Heart left ventricle (tissue), 16 donors: ENCODE data around the gene LMX1A. TPM values are rescaled to one million over a fixed set of nuclear protein-coding genes. Genes with fewer than 3 reads are reported as not detected.
A peak's percentile ranks its signal among the peaks of the same experiment; 100 is the strongest.

Source experiments
- ATAC-seq, 4 donors: fragments of 200-7000 bp; cut with Tn5 transposase; one replicate each; pipeline ENCODE4 v1.9.1; 2020 to 2022; ENCODE audit warnings: moderate library complexity in 4 of 4, mild to moderate bottlenecking in 3 of 4, moderate number of reproducible peaks in 1 of 4
- DNase-seq, 5 donors: peaks; one replicate each; pipeline ENCODE4 v3.0.0-alpha.2; 2020
- H3K27ac ChIP-seq, 12 donors: fragments of 200-600 bp; sonication (generic) in 4 of 12; one replicate each; pipeline versions ENCODE4 v1.5.0 to v1.8.0; 2016 to 2022; ENCODE audit warnings: mild to moderate bottlenecking in 2 of 12
- H3K27me3 ChIP-seq, 9 donors: fragments of 200-600 bp; sonication (generic) in 2 of 9; one replicate each; pipeline versions ENCODE4 v1.5.1 to v1.8.0; 2016 to 2022; ENCODE audit warnings: mild to moderate bottlenecking in 3 of 9
- H3K36me3 ChIP-seq, 9 donors: fragments of 200-600 bp; sonication (generic) in 2 of 9; one replicate each; pipeline versions ENCODE4 v1.5.0 to v1.8.0; 2018 to 2022; ENCODE audit warnings: mild to moderate bottlenecking in 2 of 9
- H3K4me1 ChIP-seq, 12 donors: fragments of 200-600 bp; sonication (generic) in 4 of 12; one replicate each; pipeline versions ENCODE4 v1.5.0 to v1.8.0; 2016 to 2022; ENCODE audit warnings: mild to moderate bottlenecking in 3 of 12
- H3K4me3 ChIP-seq, 12 donors: fragments of 200-600 bp; sonication (generic) in 4 of 12; one replicate each; pipeline versions ENCODE4 v1.5.0 to v1.8.0; 2017 to 2022; ENCODE audit warnings: mild to moderate bottlenecking in 9 of 12, moderate library complexity in 4 of 12
- H3K9me3 ChIP-seq, 12 donors: fragments of 200-600 bp; sonication (generic) in 4 of 12; one replicate each; pipeline versions ENCODE4 v1.5.0 to v1.8.0; 2016 to 2022; ENCODE audit warnings: mild to moderate bottlenecking in 1 of 12
- CTCF ChIP-seq, 12 donors: fragments of 200-600 bp; sonication (generic) in 4 of 12; IDR thresholded peaks; one replicate each; pipeline versions ENCODE4 v1.5.0 to v1.8.0; 2018 to 2022; ENCODE audit warnings: antibody characterized with exemption in 12 of 12, mild to moderate bottlenecking in 5 of 12
- POLR2A ChIP-seq, 2 donors: fragments of 450-650 bp; IDR thresholded peaks; one replicate each; pipeline ENCODE4 v1.6.1; 2017; ENCODE audit warnings: antibody characterized with exemption in 2 of 2, mild to moderate bottlenecking in 2 of 2, moderate library complexity in 2 of 2
- WGBS, 4 donors: extraction: QIAGEN DNeasy Blood & Tissue Kit in 2 of 4; methylation state at CpG; one replicate each; pipeline versions ENCODE4 v1.1.5 to v1.1.7; 2013 to 2018; 5-methylcytosine and 5-hydroxymethylcytosine counted together
- intact Hi-C, 10 donors: fragments of 100-400 bp; cut with DNase I; formaldehyde crosslinking; loops; one replicate each; pipeline versions ENCODE4 v1.11.1 to v1.14.2; 2022
- polyA plus RNA-seq, 2 donors: library from polyadenylated mRNA; stranded (reverse); fragments of 200-250 nt; gene quantifications; one replicate each; pipeline ENCODE4 v1.2.3, GENCODE V29; 2013
- total RNA-seq, 9 donors: library from RNA; depleted of rRNA in 2 of 9; stranded (reverse); fragments of >200 nt in 2 of 9; fragmentation: NEBNext Ultra II Directional in 3 of 9; extraction: Animal tissue kit (Norgen Biotek cat#: 25700) in 3 of 9; gene quantifications; one replicate each; pipeline versions ENCODE4 v1.1.0 to v1.2.4, GENCODE V29; 2016 to 2023
- donor health status: ischemic (EF 13 %, LVEDD 7.1; RV severe dilation, severe dysfunction).
- donor health status: healthy with polysubstance abuse.
- donor health status: DM: no; HTN: yes; CAD: no.
- donor health status: DM: no; HTN: no; CAD: no.
- donor health status: ischemic (EF 25% LVEDD 6.9; RV normal size, moderate dysfunction).
- donor health status: ischemic (EF 25% LVEDD 5.7; RV mildly dilated, moderate dysfunction).
- donor health status: healthy.
- donor health status: DM: yes; HTN: yes; CAD: no.
- donor health status: ischemic (EF 35%, LVEDD 5.7; RV mildly dilated, moderate dysfunction).
- donor health status: nonischemic (EF 11% LVEDD 7.7; RV severe dilation, severe dysfunction).
- donor health status: DM: yes; HTN: yes; CAD: no.
- donor health status: PGD.
- donor health status: ischemic (EF 29% LVEDD 5.4; RV normal size, mild dysfunction).
- donor health status: nonischemic (EF 23%, LVEDD 6.1; RV moderate dilation, normal function).

LMX1A gene
- total and polyA plus RNA-seq, 11 donors: 0.03 to 0.37 (median 0.14) TPM; not detected in 5

DNA sequence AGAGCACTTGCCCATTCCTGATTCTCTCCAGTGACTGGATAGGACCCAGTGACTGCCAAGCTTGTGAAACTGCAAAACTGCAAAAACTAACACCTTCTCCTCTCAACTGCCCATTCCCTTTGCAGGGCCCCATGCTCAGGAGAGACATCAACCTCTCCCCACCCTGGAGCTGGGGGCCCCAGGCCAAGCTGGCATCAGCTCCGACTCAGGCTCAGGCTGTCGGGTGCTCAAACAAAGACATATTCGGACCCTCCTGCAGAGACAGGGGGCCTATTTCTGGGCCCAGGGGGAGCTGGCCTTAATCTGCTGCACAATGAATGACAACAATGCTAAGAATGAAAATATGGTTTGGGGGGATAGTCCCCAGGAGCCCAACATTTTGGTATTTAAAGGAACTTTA is 11.8 kb downstream of the LMX1A start:
- no peak overlapping the region for H3K4me3 ChIP-seq
- DNase-seq (no peak), ATAC-seq (no peak)
- intact Hi-C loops: no loop called here
- peaks cover 9 to 77% (median 42%) of the 10 kb centered on the region in 9 donors for H3K27me3 ChIP-seq
- TF ChIP-seq POLR2A (IDR thresholded peaks at IDR 0.05) (no peak), CTCF (IDR thresholded peaks at IDR 0.05) (no peak)
- H3K9me3 ChIP-seq: no peaks in the 10 kb centered on the region
- no peak overlapping the region for H3K27ac ChIP-seq
- no peaks in the 10 kb centered on the region for H3K4me1 ChIP-seq
- 36 to 66% (median 48%) methylated on average over 3 of the region's 3 CpGs for WGBS, 4 donors
- no peaks in the 10 kb centered on the region for H3K36me3 ChIP-seq

DNA sequence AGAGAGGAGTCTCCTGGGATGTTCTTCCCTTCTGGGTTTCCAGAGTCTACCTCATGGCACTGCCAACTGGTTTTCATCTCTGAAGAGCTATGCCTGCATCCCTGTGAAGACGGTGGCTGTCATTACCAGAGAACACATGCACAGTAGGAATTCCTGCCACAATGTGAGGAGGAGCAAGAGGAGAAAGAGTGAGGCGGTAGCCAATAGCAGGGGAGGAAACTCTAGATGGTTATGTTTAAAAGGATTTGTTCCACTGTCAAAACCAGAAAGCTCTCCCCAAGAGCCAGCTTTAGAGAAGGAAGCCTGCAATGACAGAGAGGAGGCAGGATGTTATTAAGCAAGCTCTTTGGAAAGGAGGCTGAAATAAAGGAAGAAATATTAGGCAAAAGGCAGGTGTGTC is 12.3 kb downstream of the LMX1A start:
- H3K27me3 ChIP-seq: peaks cover 4 to 77% (median 37%) of the 10 kb centered on the region in 9 donors
- no peak for ATAC-seq
- no peaks in the 10 kb centered on the region for H3K4me1 ChIP-seq
- no peak for TF ChIP-seq CTCF (IDR thresholded peaks at IDR 0.05)
- H3K27ac ChIP-seq: no peak overlapping the region
- no peak for DNase-seq
- H3K9me3 ChIP-seq: no peaks in the 10 kb centered on the region
- H3K4me3 ChIP-seq: no peak overlapping the region
- H3K36me3 ChIP-seq: no peaks in the 10 kb centered on the region
- intact Hi-C loops: no loop called here
- WGBS, 4 donors: 38 to 46% (median 40%) methylated on average over 2 of the region's 2 CpGs

GRCh38 chr1:165342587-165342986 is 13.9 kb downstream of the LMX1A start:
- no peaks in the 10 kb centered on the region for H3K9me3 ChIP-seq
- no peak for TF ChIP-seq CTCF (IDR thresholded peaks at IDR 0.05)
- TF ChIP-seq POLR2A (IDR thresholded peaks at IDR 0.05): no peak
- H3K4me3 ChIP-seq: no peak overlapping the region
- H3K27ac ChIP-seq: no peak overlapping the region
- H3K27me3 ChIP-seq: peaks cover 0 to 63% (median 22%) of the 10 kb centered on the region in 9 donors
- ATAC-seq: peak in 1 of 4 donors; percentile 44
- no peak for DNase-seq
- intact Hi-C loops: no loop called here
- 66 to 80% (median 69%) methylated on average over 2 of the region's 2 CpGs for WGBS, 4 donors
- no peaks in the 10 kb centered on the region for H3K4me1 ChIP-seq
- no peaks in the 10 kb centered on the region for H3K36me3 ChIP-seq

DNA sequence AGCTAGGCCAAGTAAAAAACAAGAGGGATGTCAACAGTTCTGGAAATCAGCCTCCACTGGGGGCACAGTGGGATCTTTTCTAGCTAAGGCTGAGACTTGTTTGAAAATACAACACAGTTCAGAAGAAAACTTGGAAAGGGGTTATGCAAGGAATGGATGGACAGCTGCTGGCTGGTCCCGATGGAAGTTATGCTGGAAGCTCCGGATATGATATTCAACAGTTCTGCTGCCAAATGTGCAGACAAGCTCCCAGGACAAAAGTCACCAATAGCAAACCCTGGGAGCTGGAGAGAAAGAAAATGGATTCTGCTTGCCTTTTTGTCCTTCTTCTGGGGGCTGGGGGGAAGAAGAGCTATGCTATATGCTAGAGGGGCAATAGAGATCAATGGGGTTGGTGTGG is 14.3 kb downstream of the LMX1A start:
- Histone ChIP-seq H3K4me3 (no peak overlapping the region), H3K9me3 (no peaks in the 10 kb centered on the region), H3K4me1 (no peaks in the 10 kb centered on the region), H3K27ac (no peak overlapping the region), H3K27me3 (peaks cover 0 to 59% (median 19%) of the 10 kb centered on the region in 9 donors), H3K36me3 (no peaks in the 10 kb centered on the region)
- ATAC-seq: no peak
- peak in 1 of 5 donors; percentile 37 for DNase-seq
- intact Hi-C loops: no loop called here
- 58 to 67% (median 62%) methylated on average over 2 of the region's 2 CpGs for WGBS, 4 donors
- TF ChIP-seq POLR2A (IDR thresholded peaks at IDR 0.05): no peak
- TF ChIP-seq CTCF (IDR thresholded peaks at IDR 0.05): no peak
